GM12801 (cell line): Measurements from ENCODE around the gene PDE4D.

Source experiments
- TF ChIP-seq, protein P1 (sequence below): IDR thresholded peaks from one replicate; pipeline ENCODE4 v1.5.1; 2011; ENCODE audit warnings: control low read depth; ENCODE audit not compliant: insufficient read length; ENCODE audit errors: extremely low read depth

PDE4D gene

DNA sequence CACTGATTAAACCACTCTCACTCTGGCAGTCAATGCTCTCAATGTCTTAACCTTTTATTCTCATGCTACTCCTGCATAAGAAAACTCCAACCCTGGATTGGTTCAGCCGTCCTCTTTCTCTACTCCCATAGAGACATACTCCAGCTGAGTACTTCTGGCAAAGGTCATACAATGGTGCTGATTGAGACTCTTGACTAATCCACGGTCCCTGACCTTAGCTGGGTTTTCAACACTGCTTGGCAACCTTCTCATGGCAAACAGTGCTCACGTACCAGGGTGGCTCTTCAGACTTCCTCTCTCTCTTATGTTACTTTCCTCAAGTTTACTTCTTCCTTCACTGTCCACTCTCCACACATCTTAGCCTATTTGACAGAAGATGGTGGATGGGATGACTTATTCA, 963.0 kb downstream of the PDE4D start:
- TF ChIP-seq, protein P1, sequence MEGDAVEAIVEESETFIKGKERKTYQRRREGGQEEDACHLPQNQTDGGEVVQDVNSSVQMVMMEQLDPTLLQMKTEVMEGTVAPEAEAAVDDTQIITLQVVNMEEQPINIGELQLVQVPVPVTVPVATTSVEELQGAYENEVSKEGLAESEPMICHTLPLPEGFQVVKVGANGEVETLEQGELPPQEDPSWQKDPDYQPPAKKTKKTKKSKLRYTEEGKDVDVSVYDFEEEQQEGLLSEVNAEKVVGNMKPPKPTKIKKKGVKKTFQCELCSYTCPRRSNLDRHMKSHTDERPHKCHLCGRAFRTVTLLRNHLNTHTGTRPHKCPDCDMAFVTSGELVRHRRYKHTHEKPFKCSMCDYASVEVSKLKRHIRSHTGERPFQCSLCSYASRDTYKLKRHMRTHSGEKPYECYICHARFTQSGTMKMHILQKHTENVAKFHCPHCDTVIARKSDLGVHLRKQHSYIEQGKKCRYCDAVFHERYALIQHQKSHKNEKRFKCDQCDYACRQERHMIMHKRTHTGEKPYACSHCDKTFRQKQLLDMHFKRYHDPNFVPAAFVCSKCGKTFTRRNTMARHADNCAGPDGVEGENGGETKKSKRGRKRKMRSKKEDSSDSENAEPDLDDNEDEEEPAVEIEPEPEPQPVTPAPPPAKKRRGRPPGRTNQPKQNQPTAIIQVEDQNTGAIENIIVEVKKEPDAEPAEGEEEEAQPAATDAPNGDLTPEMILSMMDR: no peak

DNA sequence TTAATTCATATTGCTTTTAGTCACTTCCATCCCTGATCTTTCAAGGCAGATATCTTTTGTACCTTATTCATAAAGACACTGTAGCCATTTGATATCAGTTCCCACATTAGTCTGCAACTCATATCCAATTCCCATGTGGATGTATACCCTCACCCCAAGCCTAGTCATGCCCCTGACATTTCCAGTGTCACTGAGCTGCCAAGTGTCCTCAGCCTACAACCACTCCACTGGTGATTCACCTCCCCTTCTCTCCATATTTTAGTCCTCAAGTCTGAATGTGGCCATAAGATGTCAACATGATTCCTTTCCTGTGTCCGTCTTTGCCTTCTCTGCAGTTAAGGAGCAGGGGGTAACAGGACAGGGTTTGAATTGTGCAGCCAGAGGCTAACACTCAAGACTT, 963.8 kb downstream of the PDE4D start:
- TF ChIP-seq, protein P1: no peak

DNA sequence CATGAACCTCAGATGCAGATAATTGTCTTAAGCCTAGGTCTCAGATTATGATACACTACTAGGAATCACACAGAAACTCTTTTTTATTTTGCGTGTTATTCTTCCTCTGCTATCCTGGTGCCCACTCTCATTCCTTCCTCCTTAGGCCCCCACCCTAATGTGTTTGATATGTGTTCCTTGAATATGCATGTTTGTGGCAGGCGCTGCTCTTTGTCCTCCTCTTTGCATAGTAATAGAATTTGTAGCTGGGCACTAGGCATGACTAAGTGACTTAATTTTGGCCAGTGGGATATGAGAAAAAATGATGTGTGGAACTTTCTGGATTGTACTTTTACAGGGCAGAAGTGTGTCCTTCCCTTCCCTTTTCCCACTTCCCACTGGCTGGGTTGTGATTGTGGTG, 965.6 kb downstream of the PDE4D start:
- TF ChIP-seq, protein P1: no peak

DNA sequence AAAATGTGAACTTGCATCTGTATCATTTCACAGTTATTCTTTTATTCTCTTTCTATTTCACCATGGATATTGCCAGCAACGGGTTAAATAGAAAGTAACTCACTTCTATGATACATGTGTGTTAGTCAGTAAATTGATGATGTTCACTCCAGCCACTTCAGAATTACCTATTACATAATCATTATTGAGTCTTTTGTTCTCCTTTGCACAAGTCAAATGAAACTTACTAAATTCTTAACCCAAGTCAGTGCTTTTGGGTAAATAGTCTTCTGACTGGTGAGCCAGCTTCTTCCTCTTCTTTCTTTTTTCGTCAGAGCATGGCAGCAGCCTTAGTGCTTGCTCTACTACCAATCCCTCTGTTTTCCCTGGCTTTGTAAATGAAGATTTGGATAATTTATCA, 966.3 kb downstream of the PDE4D start:
- TF ChIP-seq, protein P1: no peak

DNA sequence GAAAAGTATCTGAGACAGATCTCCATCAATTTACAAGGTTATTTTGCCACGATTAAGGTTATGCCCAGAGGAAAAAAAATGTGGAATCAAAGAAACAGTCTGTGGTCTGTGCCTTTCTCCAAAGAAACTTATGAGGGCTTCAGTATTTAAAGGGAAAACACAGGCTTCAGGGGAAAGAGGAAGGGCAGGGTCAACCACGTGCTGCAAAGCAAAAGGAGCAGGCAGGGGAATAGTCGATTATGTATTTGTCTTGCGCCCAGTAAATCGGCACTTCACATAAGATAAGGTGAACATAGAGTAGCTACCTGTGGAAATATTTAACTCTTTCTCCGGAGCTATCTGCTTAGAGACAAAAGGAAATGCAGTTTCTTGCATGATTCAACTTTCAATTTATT, 967.0 kb downstream of the PDE4D start:
- TF ChIP-seq, protein P1: no peak

DNA sequence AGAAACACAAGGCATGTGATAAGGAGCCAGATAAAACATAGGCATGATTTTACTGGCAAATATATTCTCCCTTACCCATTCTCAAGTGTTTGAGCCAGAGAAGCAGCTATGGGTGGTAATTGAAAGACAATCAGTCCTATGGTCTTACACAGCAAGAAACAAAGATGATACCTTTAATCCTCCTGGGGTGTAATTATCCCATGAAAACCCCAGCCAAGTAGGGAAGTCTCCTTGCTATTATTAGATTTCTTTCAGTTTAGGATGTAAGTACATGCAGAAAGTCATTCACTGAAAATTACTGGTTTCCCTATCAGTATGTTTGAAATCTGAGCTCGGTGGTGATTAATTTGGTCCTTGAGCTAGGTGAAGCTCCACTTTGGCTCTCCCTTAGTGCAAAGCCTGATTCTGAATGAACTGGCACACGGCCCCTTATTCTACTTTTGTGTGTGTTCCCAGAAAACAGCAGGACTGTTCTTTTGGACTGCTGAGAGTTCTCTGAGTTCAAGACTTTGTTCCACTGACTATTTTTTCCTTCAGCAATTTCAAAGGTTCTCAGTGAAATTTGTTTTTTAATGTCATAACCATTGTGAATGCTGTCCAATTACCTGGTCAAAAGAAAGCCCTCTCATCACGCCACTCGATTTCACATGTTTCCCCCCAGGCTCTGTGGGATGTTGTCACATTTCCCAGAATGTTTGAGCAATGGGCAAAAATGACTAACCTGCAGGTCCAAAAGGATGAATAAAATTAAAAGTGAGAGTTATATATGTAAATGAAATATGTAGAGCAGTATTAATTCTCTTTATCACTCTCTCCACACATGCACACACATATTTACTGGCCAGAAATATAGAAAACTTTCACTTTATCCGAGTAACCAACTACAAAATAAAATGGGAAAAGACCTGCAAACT, 967.6 kb downstream of the PDE4D start:
- TF ChIP-seq, protein P1: no peak

DNA sequence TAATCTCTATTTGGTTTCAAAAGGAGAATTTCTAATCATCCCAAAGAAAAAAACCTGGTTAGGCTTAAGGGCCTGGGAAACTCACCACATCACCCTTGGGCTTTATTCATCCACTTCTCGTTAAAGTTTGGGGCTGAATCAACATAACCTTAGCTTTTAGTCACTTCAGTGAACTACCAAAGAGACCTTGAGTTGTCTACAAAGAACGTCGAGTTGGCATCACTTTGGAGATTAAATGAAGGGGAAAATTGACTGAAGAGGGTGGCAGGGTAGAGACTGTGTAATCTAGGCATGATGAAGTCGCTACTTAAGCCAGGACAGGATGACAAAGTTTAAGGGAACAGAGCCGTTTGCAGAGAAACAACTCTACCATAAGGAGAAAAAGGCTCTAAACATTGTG, 969.2 kb downstream of the PDE4D start:
- TF ChIP-seq, protein P1: no peak
